Measurements from ENCODE around the gene HPSE2.

HPSE2 gene

DNA sequence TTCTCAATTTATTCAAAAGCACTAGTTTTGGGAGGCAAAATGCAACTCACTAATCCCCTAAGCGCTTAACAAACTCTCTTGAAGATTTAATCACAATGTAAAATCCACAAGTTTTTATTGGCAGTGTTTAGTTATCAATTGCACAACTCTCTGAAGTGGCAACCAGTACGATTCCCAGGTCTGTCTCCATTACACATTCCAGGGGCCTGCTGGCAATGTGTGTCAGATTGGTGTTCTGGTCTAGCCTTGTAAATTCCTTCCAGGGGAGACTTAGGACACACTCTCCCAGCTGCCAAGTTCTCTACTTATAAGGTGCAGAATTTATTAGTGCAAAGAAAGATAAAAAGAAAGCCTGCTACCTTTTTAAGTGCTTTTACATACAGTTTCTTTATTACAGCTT lies 624.2 kb downstream of the HPSE2 start:
- peaks cover 22% of the 10 kb centered on the region for H3K27me3 Mint-ChIP-seq
- no peaks in the 10 kb centered on the region for H3K4me1 Mint-ChIP-seq (ENCODE audit: low read depth)
- H3K36me3 Mint-ChIP-seq (ENCODE audit: low read depth): no peaks in the 10 kb centered on the region

DNA sequence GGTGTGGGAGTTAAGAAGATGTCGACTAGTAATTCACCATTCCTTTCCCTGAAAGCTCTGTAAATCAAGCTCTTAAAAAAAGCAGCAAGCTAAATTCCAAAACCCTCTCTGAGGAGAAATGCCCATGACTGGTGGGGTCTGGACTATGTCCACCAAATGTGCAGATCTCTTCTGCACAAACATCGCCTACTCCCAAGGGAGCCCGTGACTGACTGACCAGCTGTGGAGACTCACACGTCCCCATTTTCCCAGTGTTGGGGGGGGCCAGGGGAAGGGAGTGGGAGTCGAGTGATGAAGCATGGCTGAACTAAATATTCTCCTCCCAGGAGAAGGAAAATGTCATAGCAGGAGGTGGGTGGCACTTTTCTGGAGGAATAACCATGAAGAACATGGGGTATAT lies 624.8 kb downstream of the HPSE2 start:
- Mint-ChIP-seq H3K36me3 (ENCODE audit: low read depth) (no peaks in the 10 kb centered on the region), H3K27me3 (peaks cover 28% of the 10 kb centered on the region), H3K4me1 (ENCODE audit: low read depth) (no peaks in the 10 kb centered on the region)

More for the DNA sequence above, 624.2 kb downstream of the HPSE2 start:
- no peak overlapping the region for H3K27ac Mint-ChIP-seq
- no peak overlapping the region for H3K4me3 Mint-ChIP-seq
- no peaks in the 10 kb centered on the region for H3K9me3 Mint-ChIP-seq

DNA sequence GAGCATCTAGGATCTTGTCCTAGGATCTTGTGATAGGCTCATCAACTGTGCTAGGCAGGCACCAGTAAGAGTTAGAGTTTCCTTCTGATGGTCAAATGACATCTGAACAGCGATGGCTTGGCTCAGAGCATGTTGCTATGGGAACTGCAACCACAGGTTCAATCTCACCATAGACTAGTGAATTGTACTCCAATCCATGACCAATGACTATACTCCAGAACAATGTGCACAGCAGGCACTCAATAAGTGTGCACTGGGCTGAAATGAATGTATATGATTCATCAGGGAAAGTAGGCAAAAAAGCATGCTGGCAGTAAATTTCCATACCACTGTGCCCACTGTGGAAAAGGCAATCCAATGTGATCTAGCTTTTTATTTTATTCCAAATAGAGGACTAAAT lies 625.4 kb downstream of the HPSE2 start:
- H3K27me3 Mint-ChIP-seq: peaks cover 28% of the 10 kb centered on the region
- no peaks in the 10 kb centered on the region for H3K9me3 Mint-ChIP-seq
- no peaks in the 10 kb centered on the region for H3K4me1 Mint-ChIP-seq (ENCODE audit: low read depth)
- no peaks in the 10 kb centered on the region for H3K36me3 Mint-ChIP-seq (ENCODE audit: low read depth)
- no peak overlapping the region for H3K4me3 Mint-ChIP-seq
- H3K27ac Mint-ChIP-seq: no peak overlapping the region

More for the DNA sequence above, 624.8 kb downstream of the HPSE2 start:
- no peaks in the 10 kb centered on the region for H3K9me3 Mint-ChIP-seq
- H3K27ac Mint-ChIP-seq: no peak overlapping the region
- H3K4me3 Mint-ChIP-seq: no peak overlapping the region

DNA sequence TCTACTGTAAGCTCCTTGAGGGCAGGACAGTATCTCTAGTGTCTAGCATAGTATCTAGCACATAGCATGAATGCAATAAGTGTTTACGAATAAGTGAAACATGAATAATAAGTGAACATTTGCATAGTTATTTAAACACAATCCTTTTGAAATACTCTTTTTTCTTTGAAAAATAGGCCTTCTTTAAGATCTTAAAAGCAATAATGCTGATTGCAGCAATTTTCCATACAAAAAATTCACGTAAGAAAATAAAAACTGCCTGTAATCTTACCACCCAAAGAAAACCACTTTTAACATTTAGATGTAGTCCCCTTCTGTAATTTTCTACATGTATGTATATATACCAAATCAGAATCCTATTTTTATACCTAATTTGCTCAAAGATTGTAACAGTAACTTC lies 626.4 kb downstream of the HPSE2 start:
- Mint-ChIP-seq H3K4me3 (no peak overlapping the region), H3K9me3 (no peaks in the 10 kb centered on the region), H3K27ac (no peak overlapping the region), H3K27me3 (peaks cover 33% of the 10 kb centered on the region), H3K4me1 (ENCODE audit: low read depth) (no peaks in the 10 kb centered on the region), H3K36me3 (ENCODE audit: low read depth) (no peaks in the 10 kb centered on the region)

DNA sequence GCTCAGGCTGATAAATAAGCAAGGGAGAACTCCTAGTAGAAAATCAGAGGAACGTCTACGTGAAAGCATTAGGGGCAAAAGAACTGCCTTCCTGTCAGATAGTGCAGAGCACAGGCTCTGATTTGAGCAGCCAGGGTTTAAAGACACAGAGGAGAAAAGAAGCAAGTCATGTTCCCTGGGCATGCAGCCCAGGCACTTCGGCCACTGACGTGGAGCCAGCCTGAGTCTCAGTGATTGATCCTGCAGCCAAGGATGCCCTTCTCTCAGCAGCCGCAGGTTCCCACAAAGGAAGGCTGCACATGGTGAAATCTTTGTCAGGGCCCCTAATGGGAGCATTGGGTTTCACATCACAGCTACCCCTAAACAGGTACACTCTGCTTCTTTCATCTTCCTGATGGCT lies 627.2 kb downstream of the HPSE2 start:
- no peak overlapping the region for H3K27ac Mint-ChIP-seq
- H3K27me3 Mint-ChIP-seq: peaks cover 36% of the 10 kb centered on the region
- no peaks in the 10 kb centered on the region for H3K9me3 Mint-ChIP-seq
- H3K4me1 Mint-ChIP-seq (ENCODE audit: low read depth): no peaks in the 10 kb centered on the region
- no peaks in the 10 kb centered on the region for H3K36me3 Mint-ChIP-seq (ENCODE audit: low read depth)
- H3K4me3 Mint-ChIP-seq: no peak overlapping the region

DNA sequence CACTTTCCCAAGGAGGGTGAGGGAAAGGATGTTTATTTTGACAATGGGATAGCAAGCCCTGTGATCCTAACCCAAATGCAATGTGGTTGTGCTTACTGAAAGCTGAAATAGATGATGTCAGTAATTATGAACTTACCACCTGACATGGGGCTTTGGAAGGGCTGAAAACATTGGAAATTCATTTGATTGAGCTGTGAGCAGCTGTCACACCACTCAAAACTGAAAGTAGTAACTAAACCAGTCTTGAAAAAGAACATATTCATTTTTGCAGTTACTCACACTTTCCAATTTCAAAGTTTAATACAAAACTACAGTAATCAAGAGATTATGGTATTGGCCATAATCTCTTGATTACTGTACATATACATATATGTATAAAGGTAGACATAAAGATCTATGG lies 633.4 kb downstream of the HPSE2 start:
- Mint-ChIP-seq H3K4me1 (ENCODE audit: low read depth) (no peaks in the 10 kb centered on the region), H3K4me3 (no peak overlapping the region), H3K36me3 (ENCODE audit: low read depth) (no peaks in the 10 kb centered on the region), H3K27me3 (peaks cover 29% of the 10 kb centered on the region), H3K27ac (no peak overlapping the region), H3K9me3 (peaks cover 4% of the 10 kb centered on the region)

DNA sequence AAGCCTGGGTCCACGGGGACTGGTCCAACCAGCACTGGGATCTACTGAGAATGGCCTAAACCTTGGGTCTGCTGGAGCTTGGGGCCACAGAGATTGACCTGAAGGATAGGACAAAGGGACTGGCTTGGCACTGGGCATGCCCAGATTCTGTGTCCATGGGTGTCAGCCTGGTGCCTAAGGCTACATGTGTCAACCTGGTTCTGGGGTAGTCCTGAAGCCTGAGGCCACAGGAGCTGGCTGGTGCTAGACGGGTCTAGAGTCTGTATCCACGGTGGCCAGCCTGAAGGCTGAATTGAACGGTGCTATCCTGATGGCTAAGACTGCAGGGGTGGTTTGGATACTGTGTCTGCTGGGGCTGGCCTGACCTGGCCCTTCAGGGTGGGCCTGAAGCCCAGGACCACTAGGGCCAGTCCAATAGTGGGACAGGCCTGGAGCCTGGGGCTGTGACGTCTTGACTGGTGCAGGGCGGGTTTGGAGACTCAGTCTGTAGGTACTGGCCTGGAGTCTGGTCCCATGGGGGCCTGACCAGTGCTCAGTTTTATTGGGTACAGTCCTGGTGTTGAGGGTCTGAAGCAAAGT lies 636.5 kb downstream of the HPSE2 start:
- no peaks in the 10 kb centered on the region for H3K4me1 Mint-ChIP-seq (ENCODE audit: low read depth)
- peaks cover 23% of the 10 kb centered on the region for H3K27me3 Mint-ChIP-seq
- peaks cover 18% of the 10 kb centered on the region for H3K9me3 Mint-ChIP-seq
- no peak overlapping the region for H3K27ac Mint-ChIP-seq
- no peaks in the 10 kb centered on the region for H3K36me3 Mint-ChIP-seq (ENCODE audit: low read depth)
- no peak overlapping the region for H3K4me3 Mint-ChIP-seq

DNA sequence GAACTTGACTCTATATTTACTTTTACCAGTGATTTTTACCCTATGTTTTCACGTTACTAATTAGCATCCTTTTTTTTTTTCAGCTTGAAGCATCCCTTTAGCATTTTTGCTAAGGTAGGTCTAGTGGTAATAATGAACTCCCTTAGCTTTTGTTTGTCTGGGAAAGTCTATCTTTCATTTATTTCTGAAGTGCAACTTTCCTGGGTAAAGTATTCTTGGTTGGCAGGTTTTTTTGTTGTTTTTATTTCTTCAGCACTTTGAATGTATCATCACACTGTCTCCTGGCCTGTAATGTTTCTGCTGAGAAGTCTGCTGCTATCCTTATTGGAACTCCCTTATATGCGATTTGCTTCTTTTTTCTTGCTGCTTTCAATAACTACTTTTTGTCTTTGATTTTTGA lies 639.2 kb downstream of the HPSE2 start:
- Mint-ChIP-seq H3K4me1 (ENCODE audit: low read depth) (no peaks in the 10 kb centered on the region), H3K4me3 (no peak overlapping the region), H3K27me3 (peaks cover 12% of the 10 kb centered on the region), H3K36me3 (ENCODE audit: low read depth) (no peaks in the 10 kb centered on the region), H3K9me3 (peaks cover 18% of the 10 kb centered on the region), H3K27ac (no peak overlapping the region)

DNA sequence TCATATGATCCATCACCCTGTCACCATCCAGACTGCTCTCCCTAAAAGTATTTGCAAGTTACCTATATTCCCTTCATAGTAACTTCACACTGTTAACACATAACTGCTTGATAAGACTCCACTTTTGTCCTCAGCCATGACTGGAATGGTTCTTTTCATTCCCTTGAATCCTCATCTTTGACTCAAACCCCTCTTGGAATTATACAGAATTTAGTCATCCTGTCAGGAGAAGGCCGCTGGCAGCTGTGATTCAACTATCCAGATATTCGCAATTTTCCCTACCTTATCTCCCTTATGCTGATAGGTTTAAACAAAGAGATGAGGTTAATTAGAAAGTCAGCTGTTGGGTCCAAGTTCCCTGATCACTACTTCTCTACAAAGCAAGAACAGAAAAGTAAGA lies 646.0 kb downstream of the HPSE2 start:
- no peak overlapping the region for H3K4me3 Mint-ChIP-seq
- no peaks in the 10 kb centered on the region for H3K4me1 Mint-ChIP-seq (ENCODE audit: low read depth)
- peaks cover 9% of the 10 kb centered on the region for H3K27me3 Mint-ChIP-seq
- peaks cover 4% of the 10 kb centered on the region for H3K9me3 Mint-ChIP-seq
- H3K27ac Mint-ChIP-seq: no peak overlapping the region
- no peaks in the 10 kb centered on the region for H3K36me3 Mint-ChIP-seq (ENCODE audit: low read depth)

DNA sequence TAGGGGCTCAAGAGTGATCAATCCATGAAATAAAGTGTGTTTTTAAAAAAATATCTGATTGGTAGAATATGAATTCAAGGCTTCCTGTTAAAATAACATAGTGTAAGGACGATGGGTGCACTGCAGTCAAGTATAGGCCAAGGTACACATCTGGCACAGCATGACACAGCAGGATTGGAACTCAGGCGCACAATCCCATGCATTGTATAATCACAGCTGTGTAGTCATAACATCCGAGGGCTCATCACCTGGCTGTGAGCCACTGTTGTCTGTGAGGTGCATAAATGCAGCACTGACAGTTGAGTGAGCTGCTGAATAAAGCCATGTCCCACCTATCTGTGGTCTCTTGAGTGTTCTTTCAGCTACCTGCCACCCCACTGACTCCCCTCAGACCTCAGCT lies 646.6 kb downstream of the HPSE2 start:
- H3K27me3 Mint-ChIP-seq: peaks cover 12% of the 10 kb centered on the region
- H3K36me3 Mint-ChIP-seq (ENCODE audit: low read depth): no peaks in the 10 kb centered on the region
- no peak overlapping the region for H3K27ac Mint-ChIP-seq
- H3K9me3 Mint-ChIP-seq: no peaks in the 10 kb centered on the region
- H3K4me3 Mint-ChIP-seq: no peak overlapping the region
- no peaks in the 10 kb centered on the region for H3K4me1 Mint-ChIP-seq (ENCODE audit: low read depth)

DNA sequence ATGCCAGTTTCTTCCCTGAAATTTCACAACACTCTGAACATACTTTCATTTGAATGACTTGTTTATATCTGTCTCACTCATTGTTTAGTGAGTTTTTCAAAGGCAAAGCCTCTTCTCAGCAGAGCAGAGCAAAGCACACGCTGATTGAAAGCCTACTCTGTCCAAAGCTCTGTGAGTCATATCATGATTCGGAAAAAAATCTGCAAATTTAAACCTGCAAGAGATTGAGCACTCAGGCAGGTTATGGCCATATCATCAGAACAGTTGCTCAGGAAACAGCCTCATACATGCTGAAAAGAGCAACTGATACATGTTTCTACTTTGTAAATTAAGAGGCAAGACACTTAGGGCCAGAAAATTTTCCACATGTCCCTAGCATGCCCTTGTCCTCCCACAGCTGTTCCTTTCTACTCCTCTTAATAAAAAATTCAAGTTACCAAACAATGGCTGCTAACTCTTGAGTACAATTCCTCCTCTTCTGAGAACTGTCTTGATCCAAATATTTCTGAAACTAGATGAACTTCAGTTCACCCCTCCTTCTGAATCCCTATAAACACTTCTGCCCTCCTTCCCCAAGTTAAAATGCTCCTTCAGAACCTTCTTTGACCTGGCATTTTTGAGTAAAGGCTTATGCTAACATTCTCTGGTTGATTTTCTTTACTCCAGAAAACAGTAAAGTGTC lies 648.4 kb downstream of the HPSE2 start:
- Mint-ChIP-seq H3K27me3 (peaks cover 25% of the 10 kb centered on the region), H3K9me3 (no peaks in the 10 kb centered on the region), H3K4me1 (ENCODE audit: low read depth) (no peaks in the 10 kb centered on the region), H3K36me3 (ENCODE audit: low read depth) (no peaks in the 10 kb centered on the region), H3K27ac (no peak overlapping the region), H3K4me3 (no peak overlapping the region)

DNA sequence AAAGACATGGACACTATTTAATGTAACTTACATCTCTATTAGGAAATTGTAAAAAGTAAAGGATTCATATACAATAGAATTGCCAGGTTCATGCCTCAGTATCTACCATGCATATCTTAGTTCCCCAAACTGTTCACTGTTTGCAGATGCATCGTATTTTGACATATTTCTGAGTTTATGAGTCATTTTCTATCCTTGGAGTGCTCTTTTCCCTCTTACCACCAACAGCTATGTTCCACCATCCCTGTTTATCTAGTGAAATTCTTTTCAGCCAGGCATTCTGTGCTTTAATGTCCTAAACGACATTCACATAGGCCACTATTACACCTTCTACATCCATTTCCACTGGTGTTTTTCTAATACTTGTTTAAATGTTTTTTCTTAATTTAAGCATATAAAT lies 649.6 kb downstream of the HPSE2 start:
- Mint-ChIP-seq H3K4me1 (ENCODE audit: low read depth) (no peaks in the 10 kb centered on the region), H3K27me3 (peaks cover 25% of the 10 kb centered on the region), H3K27ac (no peak overlapping the region), H3K36me3 (ENCODE audit: low read depth) (no peaks in the 10 kb centered on the region), H3K9me3 (no peaks in the 10 kb centered on the region), H3K4me3 (no peak overlapping the region)

DNA sequence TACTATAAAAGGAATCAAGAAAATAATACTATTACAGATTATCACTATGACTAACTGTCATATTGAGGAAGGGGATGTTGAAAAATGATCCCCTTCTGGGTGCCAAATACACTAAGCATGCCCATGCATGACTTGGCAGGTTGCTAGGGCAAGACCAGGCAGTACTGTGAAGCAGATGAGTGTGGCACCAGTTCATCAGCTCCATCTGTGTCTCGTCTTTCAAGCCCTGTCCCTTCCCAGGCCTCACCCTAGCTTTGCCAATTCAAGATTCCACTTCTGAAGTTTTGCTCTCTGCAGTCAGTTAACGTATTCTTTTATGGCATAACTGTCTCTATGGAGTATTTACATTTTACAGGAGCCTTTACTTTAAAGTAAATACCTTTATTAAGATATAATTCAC lies 653.3 kb downstream of the HPSE2 start:
- no peak overlapping the region for H3K27ac Mint-ChIP-seq
- no peaks in the 10 kb centered on the region for H3K9me3 Mint-ChIP-seq
- H3K36me3 Mint-ChIP-seq (ENCODE audit: low read depth): no peaks in the 10 kb centered on the region
- H3K4me1 Mint-ChIP-seq (ENCODE audit: low read depth): no peaks in the 10 kb centered on the region
- H3K4me3 Mint-ChIP-seq: no peak overlapping the region
- peaks cover 34% of the 10 kb centered on the region for H3K27me3 Mint-ChIP-seq

DNA sequence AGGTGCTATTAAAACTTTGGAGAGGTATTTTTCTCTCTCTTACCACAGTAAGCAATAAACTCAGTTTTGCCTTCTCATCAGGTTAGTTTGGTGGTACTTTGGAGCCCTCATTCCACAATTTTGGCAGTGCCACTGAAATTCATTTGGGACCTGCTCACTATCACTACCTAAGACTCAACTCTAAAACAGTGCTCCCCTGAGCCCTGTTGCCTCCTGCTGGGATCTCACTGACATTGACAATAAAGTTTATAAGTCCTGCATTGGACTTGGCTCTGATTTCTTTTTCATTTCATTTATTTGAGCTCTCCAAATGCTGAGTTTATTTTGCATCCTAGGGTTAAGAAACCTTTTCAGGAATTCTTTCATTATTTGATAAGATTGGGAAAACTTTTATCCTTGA lies 658.1 kb downstream of the HPSE2 start:
- no peak overlapping the region for H3K27ac Mint-ChIP-seq
- H3K4me1 Mint-ChIP-seq (ENCODE audit: low read depth): no peaks in the 10 kb centered on the region
- no peak overlapping the region for H3K4me3 Mint-ChIP-seq
- H3K27me3 Mint-ChIP-seq: peaks cover 26% of the 10 kb centered on the region
- no peaks in the 10 kb centered on the region for H3K9me3 Mint-ChIP-seq
- H3K36me3 Mint-ChIP-seq (ENCODE audit: low read depth): no peaks in the 10 kb centered on the region

DNA sequence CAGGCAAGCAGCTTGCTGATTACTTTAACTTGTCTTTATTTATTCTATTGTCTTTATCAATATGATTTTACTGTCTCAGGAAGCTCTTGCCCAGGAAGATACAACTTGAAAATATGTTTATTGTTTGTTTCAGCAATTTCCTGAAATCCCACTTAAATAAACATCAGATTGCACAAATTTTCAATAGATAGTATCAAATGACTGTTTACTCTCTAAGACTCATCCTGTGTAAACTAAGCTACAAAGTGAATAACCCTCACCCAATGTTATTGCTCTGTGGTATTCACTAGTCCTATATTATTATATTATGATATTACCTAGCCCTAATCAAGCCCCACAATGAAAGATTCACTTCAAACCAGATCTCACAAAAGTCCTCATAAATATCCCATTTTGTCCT lies 658.5 kb downstream of the HPSE2 start:
- no peak overlapping the region for H3K27ac Mint-ChIP-seq
- H3K4me1 Mint-ChIP-seq (ENCODE audit: low read depth): no peaks in the 10 kb centered on the region
- H3K9me3 Mint-ChIP-seq: no peaks in the 10 kb centered on the region
- H3K36me3 Mint-ChIP-seq (ENCODE audit: low read depth): no peaks in the 10 kb centered on the region
- H3K4me3 Mint-ChIP-seq: no peak overlapping the region
- peaks cover 30% of the 10 kb centered on the region for H3K27me3 Mint-ChIP-seq

DNA sequence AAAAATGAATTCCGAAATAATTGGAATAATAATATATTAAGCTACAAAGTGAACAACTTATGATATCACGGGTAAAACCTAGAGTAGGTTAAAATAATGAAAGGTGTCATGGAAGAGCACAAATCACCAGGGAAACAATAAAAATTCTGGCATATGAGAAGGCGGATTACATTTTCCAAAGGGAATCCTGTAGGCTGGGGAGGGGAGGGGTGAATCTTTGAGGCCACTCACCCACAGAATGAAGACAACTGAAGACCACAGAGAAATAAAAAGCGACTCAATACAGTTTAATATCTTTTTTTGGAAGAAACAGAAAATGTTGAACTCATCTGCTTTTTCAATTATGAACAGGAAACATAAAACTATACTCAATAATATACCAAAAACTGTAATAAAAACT lies 659.6 kb downstream of the HPSE2 start:
- Mint-ChIP-seq H3K27me3 (peaks cover 30% of the 10 kb centered on the region), H3K27ac (no peak overlapping the region), H3K4me3 (no peak overlapping the region), H3K36me3 (ENCODE audit: low read depth) (no peaks in the 10 kb centered on the region), H3K9me3 (no peaks in the 10 kb centered on the region), H3K4me1 (ENCODE audit: low read depth) (no peaks in the 10 kb centered on the region)

Measured in stimulated activated naive CD8-positive, alpha-beta T cell treated with anti-CD3 and anti-CD28 coated beads, Interleukin-15, Interleukin-2, amounts not matched to agents 100 ng/mL and 50 ng/mL, for 24 hours (primary cell).